ENCODE results near the gene OR52B4. TPM values are rescaled to one million over a fixed set of nuclear protein-coding genes. Genes with fewer than 3 reads are reported as not detected.
"Not testable (repeated sequence)": the region's sequence is repeated elsewhere in the genome, so short reads cannot be mapped to it uniquely, and the experiment has no call there.

The OR52B4 gene
- total RNA-seq: not detected
- polyA plus RNA-seq: not detected

DNA sequence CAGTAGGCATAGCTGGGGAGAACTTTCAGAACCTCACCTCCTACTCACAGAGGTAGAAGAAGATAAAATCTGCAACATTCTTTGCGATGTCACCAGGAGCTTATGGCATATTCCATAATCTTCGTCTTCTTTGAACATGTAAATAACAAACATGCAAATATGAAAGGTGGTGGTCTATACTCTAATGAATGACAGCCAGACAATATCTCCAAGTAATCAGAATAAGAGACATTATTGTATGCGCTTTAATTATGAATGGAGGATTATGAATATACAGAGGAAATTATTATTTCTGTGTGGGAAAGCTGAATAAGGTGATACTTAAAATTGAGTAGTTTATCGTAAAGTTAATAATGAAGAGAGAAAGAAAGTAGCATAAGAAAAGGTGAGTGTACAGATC, at the start of gene OR52B4:
Gene OR52B4 (minus strand): TSS at position 101 of the 400 bp plus-strand sequence. CDS start 91 bp downstream, at position 10.
- intact Hi-C loops (cut with DNase I): no loop called here
- no peak within 1 kb of the TSS for H3K27ac ChIP-seq
- H3K27me3 ChIP-seq: no peaks in the 10 kb centered on the region
- ATAC-seq (no peak), FAIRE-seq (no peak), DNase-seq (no peak)
- TF ChIP-seq, protein P1, sequence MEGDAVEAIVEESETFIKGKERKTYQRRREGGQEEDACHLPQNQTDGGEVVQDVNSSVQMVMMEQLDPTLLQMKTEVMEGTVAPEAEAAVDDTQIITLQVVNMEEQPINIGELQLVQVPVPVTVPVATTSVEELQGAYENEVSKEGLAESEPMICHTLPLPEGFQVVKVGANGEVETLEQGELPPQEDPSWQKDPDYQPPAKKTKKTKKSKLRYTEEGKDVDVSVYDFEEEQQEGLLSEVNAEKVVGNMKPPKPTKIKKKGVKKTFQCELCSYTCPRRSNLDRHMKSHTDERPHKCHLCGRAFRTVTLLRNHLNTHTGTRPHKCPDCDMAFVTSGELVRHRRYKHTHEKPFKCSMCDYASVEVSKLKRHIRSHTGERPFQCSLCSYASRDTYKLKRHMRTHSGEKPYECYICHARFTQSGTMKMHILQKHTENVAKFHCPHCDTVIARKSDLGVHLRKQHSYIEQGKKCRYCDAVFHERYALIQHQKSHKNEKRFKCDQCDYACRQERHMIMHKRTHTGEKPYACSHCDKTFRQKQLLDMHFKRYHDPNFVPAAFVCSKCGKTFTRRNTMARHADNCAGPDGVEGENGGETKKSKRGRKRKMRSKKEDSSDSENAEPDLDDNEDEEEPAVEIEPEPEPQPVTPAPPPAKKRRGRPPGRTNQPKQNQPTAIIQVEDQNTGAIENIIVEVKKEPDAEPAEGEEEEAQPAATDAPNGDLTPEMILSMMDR (IDR thresholded peaks at IDR 0.05): no peak
- H3K36me3 ChIP-seq: no peaks in the 10 kb centered on the region
- WGBS, 2 donors: 62 to 82% methylated on average over 4 of the region's 4 CpGs
- H3K9me3 ChIP-seq: no peaks in the 10 kb centered on the region
- H3K4me3 ChIP-seq: no peak within 1 kb of the TSS
- H3K4me1 ChIP-seq: no peaks in the 10 kb centered on the region

DNA sequence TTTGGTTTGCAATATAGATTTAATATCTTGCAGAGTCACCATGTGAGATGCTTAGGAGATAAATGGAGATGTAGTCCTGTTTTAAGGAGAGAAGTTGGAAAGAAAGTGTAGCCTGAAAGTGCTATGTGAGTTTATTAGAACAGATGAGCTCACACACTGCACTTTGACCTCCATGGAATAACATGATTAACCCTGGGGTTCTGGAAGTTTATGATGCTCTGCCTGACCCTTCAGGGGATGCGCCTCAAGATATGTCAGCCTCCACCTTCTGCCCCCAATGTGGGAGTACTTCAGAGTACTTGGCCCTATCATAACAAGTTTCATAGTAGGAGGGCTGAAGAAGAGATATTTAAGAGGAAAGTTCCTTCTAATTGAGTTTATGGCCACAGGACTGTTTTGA, 48.6 kb upstream of the OR52B4 start:
- Histone ChIP-seq H3K27ac (no peak overlapping the region), H3K4me1 (no peaks in the 10 kb centered on the region), H3K9me3 (no peaks in the 10 kb centered on the region), H3K4me3 (no peak overlapping the region), H3K27me3 (no peaks in the 10 kb centered on the region), H3K36me3 (no peaks in the 10 kb centered on the region)
- ATAC-seq: no peak
- WGBS, 2 donors: 85 to 91% methylated on average over 1 of the region's 1 CpG
- intact Hi-C loops (cut with DNase I): no loop called here
- TF ChIP-seq, protein P1 (IDR thresholded peaks at IDR 0.05): no peak
- FAIRE-seq: no peak
- no peak for DNase-seq

DNA sequence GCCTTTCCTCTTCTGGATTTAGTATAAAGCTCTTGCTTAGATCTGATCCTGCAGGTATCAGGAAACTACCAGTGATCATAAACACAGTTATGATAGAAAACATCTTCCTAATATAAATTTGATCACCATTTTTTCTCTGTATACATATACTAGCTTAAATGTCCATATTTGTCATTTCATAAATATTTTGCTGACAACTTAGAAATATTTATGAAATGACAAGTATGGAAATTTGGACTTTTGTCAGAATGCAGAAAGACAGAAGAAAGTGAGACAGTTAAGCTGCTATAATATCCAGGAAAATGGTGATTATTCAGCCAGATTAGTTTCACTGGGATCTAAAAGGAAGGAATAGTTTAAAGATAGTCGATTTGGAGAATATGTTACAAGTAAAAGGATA, 48.1 kb upstream of the OR52B4 start:
- ATAC-seq (no peak), DNase-seq (no peak), FAIRE-seq (no peak)
- WGBS, 2 donors: 41 to 69% methylated on average over 1 of the region's 1 CpG
- no peak overlapping the region for H3K27ac ChIP-seq
- TF ChIP-seq, protein P1 (IDR thresholded peaks at IDR 0.05): no peak
- no peaks in the 10 kb centered on the region for H3K36me3 ChIP-seq
- H3K9me3 ChIP-seq: no peaks in the 10 kb centered on the region
- no peak overlapping the region for H3K4me3 ChIP-seq
- H3K4me1 ChIP-seq: no peaks in the 10 kb centered on the region
- no peaks in the 10 kb centered on the region for H3K27me3 ChIP-seq
- intact Hi-C loops (cut with DNase I): no loop called here

DNA sequence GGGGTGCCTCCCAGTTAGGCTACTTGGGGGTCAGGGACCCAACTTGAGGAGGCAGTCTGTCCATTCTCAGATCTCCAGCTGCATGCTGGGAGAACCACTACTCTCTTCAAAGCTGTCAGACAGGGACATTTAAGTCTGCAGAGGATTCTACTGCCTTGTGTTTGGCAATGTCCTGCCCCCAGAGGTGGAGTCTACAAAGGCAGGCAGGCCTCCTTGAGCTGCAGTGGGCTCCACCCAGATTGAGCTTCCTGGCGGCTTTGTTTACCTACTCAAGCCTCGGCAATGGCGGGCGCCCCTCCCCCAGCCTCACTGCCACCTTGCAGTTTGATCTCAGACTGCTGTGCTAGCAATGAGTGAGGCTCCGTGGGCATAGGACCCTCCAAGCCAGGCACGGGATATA, 38.0 kb upstream of the OR52B4 start:
- 72 to 86% methylated on average over 4 to 6 of the region's 6 CpGs for WGBS, 2 donors
- intact Hi-C loops (cut with DNase I); FAIRE-seq; ATAC-seq; H3K4me3 ChIP-seq; H3K4me1 ChIP-seq; H3K36me3 ChIP-seq; DNase-seq; H3K27me3 ChIP-seq; H3K9me3 ChIP-seq; H3K27ac ChIP-seq: not testable (repeated sequence)

DNA sequence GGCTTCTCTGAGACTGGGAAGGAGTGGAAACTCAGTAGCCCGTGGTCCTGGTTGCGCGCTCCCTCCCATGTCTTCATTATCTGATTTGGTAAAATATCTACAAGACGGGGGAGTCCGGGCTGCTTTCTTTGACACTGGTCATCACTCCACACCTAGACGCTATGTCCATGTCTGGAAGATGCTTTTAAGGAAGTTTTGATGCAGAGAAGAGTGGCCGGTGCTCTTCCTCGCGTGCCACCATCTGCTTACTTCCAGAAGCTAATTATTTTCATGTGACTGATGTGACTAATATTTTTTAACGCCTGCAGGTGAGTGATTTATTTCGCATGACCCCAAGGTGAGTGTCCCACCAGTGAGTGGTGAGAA, 25.7 kb upstream of the OR52B4 start:
- Histone ChIP-seq H3K27me3 (peaks cover 0 to 3% (median 0%) of the 10 kb centered on the region in 4 donors), H3K36me3 (peaks cover 0 to 14% (median 5%) of the 10 kb centered on the region in 3 donors), H3K27ac (peak overlapping the region in 1 of 4 donors; percentile 80), H3K4me3 (peak overlapping the region; percentile 75 to 92 (median 81)), H3K4me1 (peaks cover 0 to 4% (median 0%) of the 10 kb centered on the region in 3 donors), H3K9me3 (no peaks in the 10 kb centered on the region)
- TF ChIP-seq, protein P1 (IDR thresholded peaks at IDR 0.05): no peak
- intact Hi-C loops (cut with DNase I): no loop called here
- FAIRE-seq (no peak), DNase-seq (no peak), ATAC-seq (peak; percentile 18 to 33 (median 24))
- 16 to 18% methylated on average over 11 of the region's 11 CpGs for WGBS, 2 donors

Data from pancreas (tissue), 10 donors.